Endothelial cell of umbilical vein (primary cell): ENCODE measurements around the gene PPP1R1B.
A peak's percentile ranks its signal among the peaks of the same experiment; 100 is the strongest.

Source experiments
- EZH2 ChIP-seq: IDR thresholded peaks from 2 replicates; pipeline ENCODE4 v1.6.1; 2012; ENCODE audit warnings: borderline replicate concordance, low read depth, mild to moderate bottlenecking, moderate library complexity, low read length, inconsistent platforms; ENCODE audit not compliant: severe bottlenecking
- MYC ChIP-seq: IDR thresholded peaks from one replicate; pipeline ENCODE4 v1.6.1; 2011; ENCODE audit warnings: mild to moderate bottlenecking, low read depth, low read length
- POLR2A ChIP-seq: IDR thresholded peaks from 2 replicates; pipeline ENCODE4 v1.6.1; 2012; ENCODE audit warnings: low read depth, mild to moderate bottlenecking, control low read depth, low read length
- TF ChIP-seq, protein P1 (sequence below), 2 donors: IDR thresholded peaks; 1 replicate in 1 of 2; 2 replicates in 1 of 2; pipeline ENCODE4 v1.5.1; 2011; ENCODE audit warnings: low read length in 2 of 2, mild to moderate bottlenecking in 2 of 2, moderate library complexity in 2 of 2, control low read depth in 1 of 2, inconsistent platforms in 1 of 2, low read depth in 1 of 2; ENCODE audit not compliant: insufficient read depth in 1 of 2; ENCODE audit errors: extremely low read depth in 1 of 2

DNA sequence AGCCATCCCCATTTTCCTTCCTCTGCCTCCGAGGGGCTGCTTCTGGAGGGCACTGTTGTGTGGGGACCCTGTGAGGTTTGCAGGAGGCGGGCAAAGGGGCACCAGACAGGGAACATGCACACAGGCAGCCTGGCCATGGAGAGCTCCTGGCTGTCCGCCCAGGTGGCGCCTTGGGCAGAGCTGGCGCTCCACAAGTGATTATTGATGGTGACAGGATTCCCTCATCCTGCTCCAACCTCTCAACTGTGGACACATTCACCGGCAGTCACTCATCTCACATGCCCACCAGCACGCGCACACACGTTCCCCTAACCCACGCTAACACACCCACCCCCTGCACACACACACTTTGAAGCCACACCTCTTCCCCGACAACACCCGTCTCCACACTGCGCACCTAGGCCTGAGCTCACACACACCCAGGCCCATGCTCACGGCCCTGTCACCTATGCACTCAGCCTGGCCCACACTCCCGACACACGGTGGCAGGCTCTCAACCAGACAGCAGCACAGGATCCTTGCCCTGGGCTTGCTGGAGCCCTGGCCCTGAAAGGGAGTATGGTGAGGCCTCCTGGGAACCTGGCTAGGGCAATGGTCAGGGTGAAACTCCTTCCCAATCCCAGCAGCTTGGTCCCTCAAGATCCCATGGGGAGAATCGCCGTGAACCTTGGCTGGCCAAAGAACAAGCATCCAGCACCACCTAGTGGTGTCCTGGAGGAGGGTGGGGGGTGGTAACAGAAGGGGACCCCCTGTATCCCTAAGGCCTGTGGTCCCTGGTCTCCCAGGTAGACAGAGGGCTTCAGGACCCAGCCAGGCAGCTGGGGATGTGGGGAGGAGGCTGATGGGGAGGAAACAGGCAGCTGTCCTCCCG lies 45.1 kb downstream of the PPP1R1B start:
- TF ChIP-seq, protein P1, sequence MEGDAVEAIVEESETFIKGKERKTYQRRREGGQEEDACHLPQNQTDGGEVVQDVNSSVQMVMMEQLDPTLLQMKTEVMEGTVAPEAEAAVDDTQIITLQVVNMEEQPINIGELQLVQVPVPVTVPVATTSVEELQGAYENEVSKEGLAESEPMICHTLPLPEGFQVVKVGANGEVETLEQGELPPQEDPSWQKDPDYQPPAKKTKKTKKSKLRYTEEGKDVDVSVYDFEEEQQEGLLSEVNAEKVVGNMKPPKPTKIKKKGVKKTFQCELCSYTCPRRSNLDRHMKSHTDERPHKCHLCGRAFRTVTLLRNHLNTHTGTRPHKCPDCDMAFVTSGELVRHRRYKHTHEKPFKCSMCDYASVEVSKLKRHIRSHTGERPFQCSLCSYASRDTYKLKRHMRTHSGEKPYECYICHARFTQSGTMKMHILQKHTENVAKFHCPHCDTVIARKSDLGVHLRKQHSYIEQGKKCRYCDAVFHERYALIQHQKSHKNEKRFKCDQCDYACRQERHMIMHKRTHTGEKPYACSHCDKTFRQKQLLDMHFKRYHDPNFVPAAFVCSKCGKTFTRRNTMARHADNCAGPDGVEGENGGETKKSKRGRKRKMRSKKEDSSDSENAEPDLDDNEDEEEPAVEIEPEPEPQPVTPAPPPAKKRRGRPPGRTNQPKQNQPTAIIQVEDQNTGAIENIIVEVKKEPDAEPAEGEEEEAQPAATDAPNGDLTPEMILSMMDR (IDR thresholded peaks at IDR 0.05; ENCODE audit: extremely low read depth in 1 of 2, insufficient read depth in 1 of 2, low read depth in 1 of 2, low read length in 2 of 2), result peak; percentile 52 to 78
- TF ChIP-seq POLR2A, result no peak
- no peak for TF ChIP-seq MYC
- no peak for TF ChIP-seq EZH2
